ENCODE data around the gene NCAM1.

DNA sequence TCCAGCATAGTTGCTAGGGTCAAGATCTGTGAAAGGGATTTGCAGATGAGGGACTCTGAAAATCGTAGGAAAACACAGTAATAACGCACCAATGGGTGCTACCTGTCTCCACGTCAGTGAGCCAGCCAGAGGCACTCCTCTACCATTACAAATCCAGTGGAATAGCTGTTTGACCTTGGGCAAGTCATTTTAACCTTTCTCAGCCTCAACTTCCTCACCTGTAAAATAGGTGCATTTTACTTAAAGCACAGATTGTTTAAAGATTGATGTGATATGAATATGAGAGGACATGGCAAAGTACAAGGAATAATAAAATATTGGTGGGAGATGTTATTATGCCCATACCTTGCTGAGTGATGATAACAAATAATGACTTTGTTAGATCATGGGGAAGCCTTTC lies 205.1 kb downstream of the NCAM1 start:
- TF ChIP-seq POLR2A (IDR thresholded peaks at IDR 0.05) (no peak), POLR2AphosphoS5 (IDR thresholded peaks at IDR 0.05) (no peak), EP300 (IDR thresholded peaks at IDR 0.05; ENCODE audit: low read depth) (no peak)
- TF ChIP-seq, protein P1, sequence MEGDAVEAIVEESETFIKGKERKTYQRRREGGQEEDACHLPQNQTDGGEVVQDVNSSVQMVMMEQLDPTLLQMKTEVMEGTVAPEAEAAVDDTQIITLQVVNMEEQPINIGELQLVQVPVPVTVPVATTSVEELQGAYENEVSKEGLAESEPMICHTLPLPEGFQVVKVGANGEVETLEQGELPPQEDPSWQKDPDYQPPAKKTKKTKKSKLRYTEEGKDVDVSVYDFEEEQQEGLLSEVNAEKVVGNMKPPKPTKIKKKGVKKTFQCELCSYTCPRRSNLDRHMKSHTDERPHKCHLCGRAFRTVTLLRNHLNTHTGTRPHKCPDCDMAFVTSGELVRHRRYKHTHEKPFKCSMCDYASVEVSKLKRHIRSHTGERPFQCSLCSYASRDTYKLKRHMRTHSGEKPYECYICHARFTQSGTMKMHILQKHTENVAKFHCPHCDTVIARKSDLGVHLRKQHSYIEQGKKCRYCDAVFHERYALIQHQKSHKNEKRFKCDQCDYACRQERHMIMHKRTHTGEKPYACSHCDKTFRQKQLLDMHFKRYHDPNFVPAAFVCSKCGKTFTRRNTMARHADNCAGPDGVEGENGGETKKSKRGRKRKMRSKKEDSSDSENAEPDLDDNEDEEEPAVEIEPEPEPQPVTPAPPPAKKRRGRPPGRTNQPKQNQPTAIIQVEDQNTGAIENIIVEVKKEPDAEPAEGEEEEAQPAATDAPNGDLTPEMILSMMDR (IDR thresholded peaks at IDR 0.05), result no peak

Measured in transverse colon (tissue), 4 donors.